Gastrocnemius medialis (tissue), 4 donors: ENCODE measurements around the gene RIGI.

Experiments
- CTCF ChIP-seq, 5 experiments: fragments of 450-650 bp in 3 of 5; fragments of 200-600 bp in 2 of 5; sonication (generic) in 2 of 5; IDR thresholded peaks in 4 of 5; conservative IDR thresholded peaks in 1 of 5; 1 replicate in 4 of 5; 2 replicates in 1 of 5; pipeline ENCODE4 v1.5.1; 2016 to 2019; ENCODE audit warnings: antibody characterized with exemption in 5 of 5, mild to moderate bottlenecking in 3 of 5, moderate library complexity in 3 of 5
- POLR2A ChIP-seq, 2 donors: fragments of 450-650 bp; IDR thresholded peaks; one replicate each; pipeline ENCODE4 v1.6.1; 2017; ENCODE audit warnings: antibody characterized with exemption in 2 of 2, mild to moderate bottlenecking in 2 of 2, moderate library complexity in 2 of 2

- TF ChIP-seq CTCF (IDR thresholded peaks at IDR 0.05 in 4 of 5, conservative IDR thresholded peaks at IDR 0.05 in 1 of 5) (no peak), POLR2A (IDR thresholded peaks at IDR 0.05) (no peak)
Measured at GRCh38 chr9:32497921-32498320, 28.1 kb downstream of the RIGI start.
